B cell (primary cell): ENCODE data around the gene CACNA1G. TPM values are rescaled to one million over a fixed set of nuclear protein-coding genes. Genes with fewer than 3 reads are reported as not detected.

ENCODE experiments used
- ATAC-seq: fragments of 200-7000 bp; cut with Tn5 transposase; one replicate; pipeline ENCODE4 v1.10.0; 2021; ENCODE audit warnings: low read depth, mild to moderate bottlenecking, moderate number of reproducible peaks, moderate library complexity
- CTCF ChIA-PET: fragments of 350-600 bp; sonication (Branson Sonifier 250); formaldehyde crosslinking; loops from one replicate; lab custom pipeline; 2021; ENCODE audit warnings: antibody characterized with exemption, inconsistent platforms; lab: Charles Lee
- POLR2A ChIA-PET: fragments of 350-600 bp; sonication (Branson Sonifier 250); formaldehyde crosslinking; loops from one replicate; lab custom pipeline; 2021; ENCODE audit warnings: antibody characterized with exemption; lab: Charles Lee
- DNase-seq: peaks from one replicate; pipeline ENCODE4 v3.0.0; 2013
- H2AFZ ChIP-seq: 2 replicates; pipeline ENCODE4 v1.6.1; 2012; ENCODE audit warnings: mild to moderate bottlenecking, low read depth, low read length; ENCODE audit not compliant: insufficient read depth, poor library complexity, severe bottlenecking
- H3K27ac ChIP-seq, 2 donors: 1 replicate in 1 of 2; 2 replicates in 1 of 2; pipeline ENCODE4 v1.5.1; 2012 to 2013; ENCODE audit warnings: low read length in 2 of 2, mild to moderate bottlenecking in 2 of 2, moderate library complexity in 1 of 2
- H3K27me3 ChIP-seq, 4 experiments: fragments of 200-600 bp in 1 of 4; sonication (generic) in 1 of 4; replicated peaks in 1 of 4; 1 replicate in 2 of 4; 2 replicates in 2 of 4; pipeline versions ENCODE4 v1.6.1 to v1.7.0; 2013 to 2016; ENCODE audit warnings: low read length in 3 of 4, mild to moderate bottlenecking in 2 of 4, mixed read lengths in 1 of 4, moderate library complexity in 1 of 4; ENCODE audit not compliant: insufficient read depth in 4 of 4, control insufficient read depth in 3 of 4; ENCODE audit errors: control extremely low read depth in 1 of 4
- H3K36me3 ChIP-seq, 2 experiments: replicated peaks in 1 of 2; 1 replicate in 1 of 2; 2 replicates in 1 of 2; pipeline versions ENCODE4 v1.6.1 to v1.7.1; 2013; ENCODE audit warnings: low read length in 1 of 2; ENCODE audit not compliant: insufficient read depth in 2 of 2, control insufficient read depth in 1 of 2; ENCODE audit errors: control extremely low read depth in 1 of 2, extremely low read depth in 1 of 2
- H3K4me1 ChIP-seq, 2 donors: fragments of 200-600 bp in 1 of 2; sonication (generic) in 1 of 2; 1 replicate in 1 of 2; 2 replicates in 1 of 2; pipeline versions ENCODE4 v1.5.1 to v1.6.1; 2013 to 2017; ENCODE audit warnings: low read length in 2 of 2; ENCODE audit not compliant: control insufficient read depth in 2 of 2, insufficient read depth in 2 of 2
- H3K4me2 ChIP-seq: replicated peaks from 2 replicates; pipeline ENCODE3; 2012; ENCODE audit warnings: mild to moderate bottlenecking, low read depth, low read length; ENCODE audit not compliant: poor library complexity, severe bottlenecking
- H3K4me3 ChIP-seq, 5 experiments: fragments of 200-600 bp in 1 of 5; sonication (generic) in 1 of 5; 1 replicate in 3 of 5; 2 replicates in 2 of 5; pipeline versions ENCODE4 v1.5.1 to v1.7.0; 2011 to 2016; ENCODE audit warnings: low read length in 4 of 5, mild to moderate bottlenecking in 4 of 5, low read depth in 2 of 5, control low read depth in 1 of 5, moderate library complexity in 1 of 5; ENCODE audit not compliant: insufficient read depth in 1 of 5; ENCODE audit errors: control extremely low read depth in 1 of 5, extremely low read depth in 1 of 5
- H3K79me2 ChIP-seq: fragments of 200-600 bp; sonication (generic); one replicate; pipeline ENCODE4 v1.6.0; 2016; ENCODE audit warnings: low read length; ENCODE audit not compliant: control insufficient read depth, insufficient read depth
- H3K9ac ChIP-seq: fragments of 200-600 bp; sonication (generic); 2 replicates; pipeline ENCODE4 v1.6.1; 2017; ENCODE audit warnings: mild to moderate bottlenecking, low read length, moderate library complexity
- H3K9me3 ChIP-seq, 3 donors: one replicate each; pipeline versions ENCODE4 v1.6.1 to v1.7.1; 2013; ENCODE audit warnings: low read length in 2 of 3; ENCODE audit not compliant: control insufficient read depth in 2 of 3, insufficient read depth in 1 of 3; ENCODE audit errors: control extremely low read depth in 1 of 3
- H4K20me1 ChIP-seq: 2 replicates; pipeline ENCODE4 v1.6.0; 2012; ENCODE audit warnings: mild to moderate bottlenecking, low read length; ENCODE audit not compliant: insufficient read depth, control insufficient read depth, poor library complexity, severe bottlenecking
- H3K27ac Mint-ChIP-seq: one replicate; pipeline ENCODE4 v1.8.0; 2021; ENCODE audit warnings: mixed read lengths
- H3K27me3 Mint-ChIP-seq: one replicate; pipeline ENCODE4 v1.8.0; 2021; ENCODE audit warnings: mixed read lengths
- H3K4me1 Mint-ChIP-seq: one replicate; pipeline ENCODE4 v1.8.0; 2021; ENCODE audit warnings: mixed read lengths
- H3K4me3 Mint-ChIP-seq: one replicate; pipeline ENCODE4 v1.8.0; 2021; ENCODE audit warnings: mixed read lengths
- H3K9me3 Mint-ChIP-seq: one replicate; pipeline ENCODE4 v1.8.0; 2022; ENCODE audit warnings: mixed read lengths; ENCODE audit not compliant: insufficient read depth
- CTCF ChIP-seq: fragments of 200-600 bp; IDR thresholded peaks from one replicate; pipeline ENCODE4 v1.8.0; 2022; ENCODE audit warnings: antibody characterized with exemption, mild to moderate bottlenecking
- EZH2 ChIP-seq: IDR thresholded peaks from 2 replicates; pipeline ENCODE4 v1.6.1; 2012; ENCODE audit warnings: borderline replicate concordance, low read depth, mild to moderate bottlenecking, moderate library complexity, low read length; ENCODE audit not compliant: insufficient read depth, poor library complexity, severe bottlenecking
- WGBS: methylation state at CpG from one replicate; pipeline ENCODE4 v1.1.5; 2013; ENCODE audit warnings: missing lambda C conversion rate; ENCODE audit not compliant: insufficient coverage; 5-methylcytosine and 5-hydroxymethylcytosine counted together
- intact Hi-C: fragments of 100-400 bp; cut with micrococcal nuclease; formaldehyde crosslinking; loops from one replicate; pipeline ENCODE4 v1.10.0; 2022
- polyA plus RNA-seq: library from polyadenylated mRNA; depleted of rRNA; stranded (reverse); fragments of >200 nt; gene quantifications from 2 replicates; pipeline ENCODE4 v1.2.3, GENCODE V29; 2012
- total RNA-seq, 2 donors: library from RNA; stranded (reverse); fragments of 120-200 nt in 1 of 2; gene quantifications; 1 replicate in 1 of 2; 2 replicates in 1 of 2; pipeline versions ENCODE4 v1.2.3 to v1.2.4, GENCODE V29; 2013 to 2022

The CACNA1G gene
- total and polyA plus RNA-seq, 2 donors (not counting 1 experiment from before 2014, with no cell fraction given) = 0.12 TPM; not detected in 1

GRCh38 chr17:50627036-50627781 lies 66.7 kb downstream of the CACNA1G start:
- DNase-seq (no peak), ATAC-seq (no peak)
- Histone ChIP-seq H3K36me3 (no peaks in the 10 kb centered on the region), H3K79me2 (no peaks in the 10 kb centered on the region), H4K20me1 (no peaks in the 10 kb centered on the region), H2AFZ (no peak overlapping the region), H3K4me1 (peaks cover 0 to 6% of the 10 kb centered on the region in 2 donors), H3K4me2 (no peak overlapping the region), H3K9me3 (no peaks in the 10 kb centered on the region), H3K27me3 (peaks cover 0 to 64% (median 8%) of the 10 kb centered on the region in 4 experiments), H3K27ac (no peak overlapping the region), H3K4me3 (no peak overlapping the region), H3K9ac (no peak overlapping the region)
- H3K4me3 Mint-ChIP-seq = no peak overlapping the region
- POLR2A ChIA-PET = no interaction called here
- TF ChIP-seq CTCF (no peak), EZH2 (no peak)
- WGBS = 82% methylated on average over 7 of the region's 17 CpGs
- no peaks in the 10 kb centered on the region for H3K4me1 Mint-ChIP-seq
- H3K27ac Mint-ChIP-seq = no peak overlapping the region
- intact Hi-C loops = no loop called here
- CTCF ChIA-PET = interaction anchor here (0.8 to 4.5 kb wide), 8 partner anchors 10 to 144 kb away, joined by 3 to 45 read pairs (median 4); partner anchors contain the start of gene SPATA20
- peaks cover 47% of the 10 kb centered on the region for H3K27me3 Mint-ChIP-seq
- no peaks in the 10 kb centered on the region for H3K9me3 Mint-ChIP-seq
